ENCODE data around the gene ERLIN1.

The ERLIN1 gene

DNA sequence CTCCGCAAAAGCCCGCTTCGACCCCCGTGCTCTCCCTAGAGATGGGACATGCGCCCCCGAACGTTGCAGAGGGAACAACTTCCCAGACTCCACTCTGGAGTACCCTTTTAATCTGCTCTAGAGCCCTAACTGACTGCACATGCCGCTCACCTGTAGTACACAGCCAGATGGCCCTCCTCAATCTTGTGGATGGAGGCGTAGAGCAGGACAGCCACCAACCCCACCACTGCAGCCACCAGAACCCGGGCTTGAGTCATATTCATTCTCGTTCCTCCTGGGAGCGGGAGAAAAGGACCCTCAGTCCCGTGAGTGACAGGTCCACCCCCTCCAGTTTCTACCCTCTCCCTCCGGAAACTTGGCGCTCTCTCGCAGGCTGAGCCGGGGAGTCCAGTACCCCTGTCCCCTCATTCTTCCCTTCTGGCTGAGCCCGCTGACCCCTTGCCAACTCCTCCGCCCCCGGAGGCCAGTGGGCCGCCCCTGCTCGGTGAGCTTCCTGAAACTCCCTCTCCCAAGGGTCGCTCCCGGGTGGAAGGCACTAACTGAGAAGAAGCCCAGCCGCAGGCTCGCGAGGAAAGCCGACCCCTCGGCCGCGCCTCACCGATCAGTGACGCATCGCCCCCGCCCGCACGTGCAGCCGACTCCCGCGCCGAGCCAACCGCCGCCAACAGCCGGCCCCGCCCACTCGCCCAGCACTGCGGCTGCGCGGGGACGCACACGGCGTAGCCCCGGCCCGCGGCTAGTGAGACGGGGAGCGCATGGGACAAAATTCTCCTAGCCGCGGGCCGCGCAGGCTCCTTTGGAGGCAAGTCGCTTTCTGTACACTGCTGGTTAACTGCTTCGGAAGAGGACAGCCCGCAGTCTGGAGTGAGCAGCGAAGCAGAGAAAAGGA, at the start of gene ERLIN1:
ERLIN1 (minus strand) TSS at position 666 of the 889 bp plus-strand sequence; CDS start at position 263, 403 bp downstream.
- peak; percentile 82 to 83 for DNase-seq (ENCODE audit: low read depth in 2 of 2)

DNA sequence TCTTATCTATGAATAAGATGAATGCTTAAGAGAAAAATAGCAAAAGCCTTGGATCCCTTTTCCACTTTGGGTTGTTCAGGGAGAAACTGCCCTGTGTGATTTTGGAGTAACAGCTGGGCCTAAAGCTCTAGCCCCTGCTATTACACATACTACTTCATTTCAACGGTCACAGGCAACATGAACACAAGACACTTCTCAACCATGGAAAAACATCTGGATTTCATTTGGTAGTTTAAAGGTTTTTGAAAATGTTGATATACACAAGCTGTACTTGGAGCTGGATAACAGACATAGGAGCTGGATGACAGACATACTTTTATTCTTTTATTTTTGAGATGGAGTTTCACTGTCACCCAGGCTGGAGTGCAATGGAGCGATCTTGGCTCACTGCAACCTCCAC, 46.3 kb upstream of the ERLIN1 start:
- DNase-seq (ENCODE audit: low read depth in 2 of 2), result peak in 1 of 2 experiments; percentile 7

DNA sequence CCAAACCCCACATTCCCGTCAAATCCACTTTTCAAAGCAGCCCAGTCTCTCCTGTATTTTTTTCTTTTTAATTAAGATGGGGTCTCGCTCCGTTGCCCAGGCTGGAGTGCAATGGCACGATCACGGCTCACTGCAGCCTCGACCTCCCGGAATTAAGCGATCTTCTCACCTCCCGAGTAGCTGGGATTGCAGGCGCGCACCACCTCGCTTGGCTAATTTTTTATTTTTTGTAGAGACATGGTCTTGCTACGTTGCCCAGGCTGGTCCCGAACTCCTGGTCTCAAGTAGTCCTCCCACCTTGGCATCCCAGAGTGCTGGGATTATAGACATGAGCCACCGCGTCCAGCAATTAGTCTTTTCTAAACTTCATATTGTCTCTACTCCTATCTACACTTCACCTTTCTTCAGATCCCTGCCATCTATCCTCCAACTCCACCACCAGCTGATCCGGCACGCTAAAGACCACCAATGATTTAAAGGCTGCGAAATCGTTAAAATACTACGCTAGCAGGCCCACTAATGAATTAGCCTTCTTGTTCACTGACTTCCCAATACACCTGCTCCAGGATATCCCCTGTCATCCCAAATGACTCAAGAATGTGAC, 44.1 kb upstream of the ERLIN1 start:
- DNase-seq (ENCODE audit: low read depth in 2 of 2), result no peak

DNA sequence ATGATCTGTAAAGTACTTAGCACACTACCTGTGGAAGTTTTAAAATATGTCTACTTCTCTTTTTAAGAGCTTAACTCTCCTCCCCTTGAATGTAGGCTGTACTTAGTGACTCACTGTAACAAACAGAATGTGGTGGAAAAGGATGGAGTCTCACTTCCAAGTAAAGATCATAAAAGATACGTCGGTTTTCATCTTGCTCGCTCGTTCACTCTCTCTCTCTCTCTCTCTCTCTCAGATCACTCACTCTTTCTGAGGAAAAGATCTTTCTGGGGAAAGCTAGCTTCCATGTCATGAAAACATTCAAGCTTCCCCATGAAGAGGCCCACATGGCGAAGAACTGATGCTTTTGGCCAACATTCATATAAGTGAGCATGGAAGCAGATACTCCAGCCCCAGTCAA, 38.0 kb upstream of the ERLIN1 start:
- DNase-seq (ENCODE audit: low read depth in 2 of 2), result no peak

DNA sequence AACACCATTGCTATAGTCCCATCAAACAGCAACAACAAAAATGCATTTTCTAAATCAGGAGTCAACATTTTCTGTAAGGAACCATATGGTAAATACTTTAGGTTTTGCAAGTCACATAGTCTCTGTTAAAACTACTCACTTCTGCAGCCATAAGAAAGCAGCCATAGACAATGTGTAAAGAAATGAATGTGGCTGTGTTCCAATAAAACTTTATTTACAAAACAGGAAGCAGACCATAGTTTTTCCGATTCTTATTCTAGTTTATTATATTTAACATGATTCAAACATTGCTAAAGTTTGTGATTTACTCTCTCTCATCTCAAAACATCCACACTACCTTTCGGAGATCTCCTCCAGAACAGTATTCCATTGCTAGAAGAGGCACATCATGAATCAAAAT, 36.7 kb upstream of the ERLIN1 start:
- DNase-seq (ENCODE audit: low read depth in 2 of 2), result no peak

DNA sequence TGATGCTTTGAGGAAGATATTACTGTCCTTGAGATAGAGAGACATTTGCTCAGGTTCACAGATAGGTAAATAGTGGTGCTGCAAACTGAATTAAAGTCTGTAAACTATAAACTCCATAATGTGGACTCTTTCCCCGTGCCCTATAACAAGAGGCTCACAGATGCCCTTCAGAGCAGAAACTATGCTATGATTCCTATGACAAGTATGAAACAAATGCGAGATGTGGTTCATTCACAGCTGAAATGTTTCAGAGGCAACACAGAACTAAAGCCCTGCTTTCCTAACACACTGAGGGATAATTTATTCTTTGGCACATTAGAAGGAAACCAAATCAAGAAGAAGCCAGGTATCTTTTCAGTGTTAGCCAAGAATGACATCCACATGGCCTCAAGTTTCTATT, 30.2 kb upstream of the ERLIN1 start:
- no peak for DNase-seq (ENCODE audit: low read depth in 2 of 2)

DNA sequence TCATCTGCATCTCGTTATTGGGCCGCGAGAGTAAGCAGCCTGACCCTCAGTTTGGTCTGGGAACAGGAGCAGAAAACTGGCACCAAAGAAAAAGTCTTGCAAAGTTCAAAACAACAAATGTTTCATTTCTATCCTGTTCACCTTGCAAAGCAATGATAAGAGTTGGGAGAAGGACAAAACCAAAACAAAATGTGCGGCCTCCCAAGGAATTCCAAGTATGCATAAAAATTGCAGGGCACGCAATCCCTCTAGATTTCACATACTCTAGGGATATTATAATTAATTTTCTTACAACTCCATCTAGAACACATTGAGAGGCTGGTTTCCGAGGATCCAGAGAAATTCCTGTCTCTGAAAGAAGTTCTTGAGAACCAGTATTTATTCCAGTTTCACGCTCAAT, 23.5 kb upstream of the ERLIN1 start:
- DNase-seq (ENCODE audit: low read depth in 2 of 2), result peak in 1 of 2 experiments; percentile 29

DNA sequence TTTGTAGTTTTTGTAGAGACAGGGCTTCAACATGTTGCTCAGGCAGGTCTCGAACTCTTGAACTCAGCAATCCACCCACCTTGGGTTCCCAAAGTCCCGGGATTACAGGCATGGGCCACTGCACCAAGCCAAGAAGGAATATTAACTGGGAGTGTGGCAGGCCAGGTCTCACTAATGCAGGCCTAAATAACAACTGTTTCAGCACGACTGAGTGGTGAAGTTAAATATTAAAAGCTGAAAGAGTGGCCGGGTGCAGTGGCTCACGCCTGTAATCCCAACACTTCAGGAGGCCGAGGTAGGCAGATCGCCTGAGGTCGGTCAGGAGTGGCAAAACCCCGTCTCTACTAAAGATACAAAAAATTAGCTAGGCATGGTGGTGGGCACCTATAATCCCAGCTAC, 22.4 kb upstream of the ERLIN1 start:
- no peak for DNase-seq (ENCODE audit: low read depth in 2 of 2)

DNA sequence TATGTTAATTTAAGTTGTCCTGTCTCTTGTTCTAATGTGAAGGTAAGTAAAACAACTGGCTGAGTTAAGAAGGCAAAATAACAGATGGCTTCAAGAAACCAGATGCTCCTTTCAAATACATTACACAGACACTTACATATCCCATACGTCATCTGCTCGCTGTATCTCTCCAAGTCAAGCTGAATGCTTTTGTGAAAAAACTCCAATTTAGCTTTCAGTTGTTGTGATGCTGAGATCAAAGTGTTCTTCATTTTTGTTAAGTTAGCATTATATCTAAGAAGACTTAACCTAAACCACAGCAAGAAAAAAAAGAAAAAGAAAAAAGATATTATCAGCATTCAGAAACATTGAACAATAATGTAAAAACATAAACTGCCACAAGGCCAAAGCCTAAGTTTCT, 18.5 kb upstream of the ERLIN1 start:
- DNase-seq (ENCODE audit: low read depth in 2 of 2), result no peak

DNA sequence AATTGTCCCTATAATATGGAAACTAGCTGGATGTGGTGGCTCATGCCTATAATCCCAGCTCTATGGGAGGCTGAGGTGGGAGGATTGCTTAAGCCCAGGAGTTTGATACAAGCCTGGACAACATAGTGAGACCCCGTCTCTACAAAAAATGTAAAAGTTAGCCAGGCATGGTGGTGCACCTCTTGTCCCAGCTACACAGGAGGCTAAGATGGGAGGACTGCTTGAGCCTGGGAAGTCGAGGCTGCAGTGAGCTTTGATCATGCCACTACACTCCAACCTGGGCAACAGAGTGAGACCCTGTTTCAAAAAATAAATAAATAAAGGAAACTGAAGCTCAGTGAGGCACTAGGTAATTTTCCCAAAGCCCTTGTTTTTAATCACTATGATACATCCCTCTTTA, 15.7 kb upstream of the ERLIN1 start:
- no peak for DNase-seq (ENCODE audit: low read depth in 2 of 2)

DNA sequence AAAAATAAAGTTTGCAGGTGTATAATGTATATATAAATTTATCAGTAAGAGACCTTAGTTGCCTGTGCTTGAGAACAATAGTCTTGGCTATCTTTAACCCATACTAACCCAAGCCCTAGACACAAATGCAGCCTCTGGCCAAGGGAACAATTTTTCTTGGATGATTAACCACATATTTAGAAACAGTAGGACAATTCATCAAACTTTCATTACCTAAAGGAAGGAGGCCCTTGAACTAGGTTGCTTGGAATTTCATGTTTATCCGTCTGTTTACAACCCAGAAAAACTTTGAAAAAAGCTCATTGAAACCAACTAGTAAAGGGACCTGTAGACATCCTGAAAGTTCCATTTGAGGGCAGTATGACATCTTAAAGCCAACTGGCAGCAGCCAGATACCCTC, 8.9 kb upstream of the ERLIN1 start:
- DNase-seq (ENCODE audit: low read depth in 2 of 2), result no peak

DNA sequence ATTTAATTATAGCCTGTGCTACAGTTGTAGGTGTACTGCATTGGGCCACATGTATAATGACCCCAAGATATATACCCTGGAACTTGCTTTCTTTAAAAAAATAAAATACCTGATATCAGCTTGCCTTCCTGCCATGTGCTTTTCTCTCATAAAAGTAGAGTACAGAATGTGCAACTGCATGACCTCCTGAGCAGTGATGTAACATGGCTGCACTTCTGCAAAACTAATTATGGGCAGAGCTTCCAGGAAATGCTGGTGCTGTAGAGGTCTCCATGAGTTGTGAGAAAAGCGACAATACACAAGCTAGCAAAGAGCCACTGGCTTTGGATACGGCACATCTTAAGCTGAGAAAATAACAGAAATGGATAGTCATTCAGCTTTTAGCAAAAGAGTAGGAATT, 6.5 kb upstream of the ERLIN1 start:
- no peak for DNase-seq (ENCODE audit: low read depth in 2 of 2)

DNA sequence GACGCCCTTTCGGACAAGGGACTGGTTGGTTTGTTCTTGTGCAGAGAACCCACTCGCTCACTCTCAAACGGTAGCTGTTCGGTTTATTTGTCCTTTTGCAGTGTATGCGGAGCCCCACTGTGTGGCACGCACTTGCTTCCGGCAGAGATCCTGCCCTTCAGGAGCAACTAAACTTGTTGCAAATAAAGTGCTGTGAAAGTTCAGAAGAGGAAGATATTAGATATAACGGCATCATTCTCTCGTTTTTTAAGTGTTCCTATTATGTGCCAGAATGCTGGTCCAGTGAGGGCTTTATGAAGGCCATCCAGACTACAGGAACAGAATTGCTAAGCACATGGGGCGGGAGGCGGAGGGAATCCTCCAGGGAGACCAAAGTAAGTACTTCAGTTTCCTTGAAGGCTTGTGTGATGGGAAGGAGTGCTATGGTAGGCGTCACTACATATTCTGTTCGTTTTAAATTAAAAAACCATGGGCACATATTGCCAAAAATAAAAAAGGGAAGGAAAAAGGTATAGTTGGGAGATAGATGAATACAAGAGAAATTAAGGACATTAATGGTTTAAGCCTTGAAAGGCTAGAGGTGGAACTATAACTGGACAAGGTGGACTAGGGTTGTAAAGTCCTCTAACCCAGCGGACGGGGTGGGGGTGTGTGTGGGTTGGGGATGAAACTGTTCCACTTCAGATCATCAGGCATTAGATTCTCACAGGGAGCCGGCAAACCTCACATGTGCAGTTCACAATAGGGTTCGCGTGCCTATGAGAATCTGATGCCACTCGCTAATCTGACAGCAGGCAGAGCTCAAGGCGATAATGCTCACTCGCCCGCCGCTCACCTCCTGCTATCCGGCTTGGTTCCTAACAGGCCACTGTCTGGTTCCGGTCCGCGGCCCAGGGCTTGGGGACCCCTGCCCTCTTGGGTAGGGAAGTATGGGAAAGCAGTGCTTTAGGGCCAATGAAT, 704 bp upstream of the ERLIN1 start:
- DNase-seq (ENCODE audit: low read depth in 2 of 2), result peak; percentile 9 to 14

DNA sequence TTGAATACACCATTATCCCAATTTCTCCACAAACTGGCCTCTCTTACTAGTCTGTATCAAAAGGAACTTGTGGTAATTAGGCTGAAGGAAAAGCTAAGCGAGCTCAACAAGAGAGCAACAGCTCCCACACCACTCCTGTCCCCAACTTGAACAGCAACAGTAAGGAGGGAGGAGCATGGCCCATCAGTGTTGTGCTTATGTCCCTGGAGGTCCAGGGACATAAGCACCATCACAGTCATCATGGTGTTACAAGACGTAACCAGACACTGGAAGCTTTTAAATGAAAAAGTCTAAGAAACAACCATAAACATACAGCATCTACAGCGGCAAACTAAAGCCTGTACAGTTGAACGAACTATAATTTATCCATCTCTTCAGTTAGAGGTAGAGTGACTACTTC, 989 bp downstream of the ERLIN1 start:
- no peak for DNase-seq (ENCODE audit: low read depth in 2 of 2)

DNA sequence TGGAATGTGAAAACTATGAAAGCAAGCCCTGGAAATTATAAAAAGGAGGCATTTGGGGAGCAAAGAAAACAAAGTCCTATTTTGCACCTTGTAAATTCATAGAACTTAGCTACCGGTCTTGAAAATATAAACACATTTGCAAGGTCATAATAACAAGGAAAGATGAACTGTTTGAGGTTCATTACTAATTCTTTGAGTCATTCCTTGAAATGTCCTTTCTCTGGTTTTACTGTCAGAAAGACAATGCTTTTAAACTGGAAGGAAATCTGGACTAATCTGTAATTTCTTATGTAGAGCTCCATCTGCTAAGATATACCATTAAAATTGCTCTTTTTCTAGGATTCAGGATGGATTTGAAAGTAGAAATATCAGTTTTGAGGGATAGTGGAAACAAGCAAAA, 1.4 kb downstream of the ERLIN1 start:
- DNase-seq (ENCODE audit: low read depth in 2 of 2), result no peak

DNA sequence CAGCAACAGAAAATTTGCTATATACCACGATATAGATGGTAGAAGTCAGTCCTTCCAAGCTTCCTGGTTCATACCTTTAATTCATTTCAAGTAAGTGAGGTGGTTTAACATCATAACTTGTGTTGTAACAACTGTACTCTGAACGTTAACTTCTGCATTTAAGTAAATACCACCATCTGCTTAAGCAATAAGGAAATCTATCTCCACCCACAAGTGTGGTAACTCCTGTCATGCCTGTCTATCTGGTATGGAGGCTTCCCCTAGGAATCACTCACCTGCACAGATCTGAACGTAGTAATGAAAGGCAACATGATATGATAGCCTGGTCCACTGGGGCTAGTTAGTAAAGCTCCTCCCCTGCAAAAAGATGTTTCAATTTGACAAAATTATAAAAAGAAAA, 2.3 kb downstream of the ERLIN1 start:
- DNase-seq (ENCODE audit: low read depth in 2 of 2), result no peak

DNA sequence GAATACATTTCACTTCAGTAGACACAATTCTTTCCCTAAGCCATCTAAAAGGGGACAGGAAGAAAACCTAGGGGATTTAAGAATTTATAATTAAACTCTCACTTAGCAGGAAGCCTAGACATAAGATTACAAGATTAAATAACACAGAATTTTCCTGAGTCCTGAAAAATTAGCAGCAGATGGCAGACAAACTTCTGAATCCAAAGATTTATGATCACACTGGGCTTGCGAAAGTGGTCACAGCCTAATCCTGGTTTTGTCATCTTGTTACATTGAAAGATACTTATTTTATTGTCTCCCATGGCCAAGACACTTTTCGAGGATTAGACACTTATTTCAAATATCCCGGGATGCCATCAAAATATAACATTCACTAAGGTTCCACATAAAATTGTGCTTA, 2.9 kb downstream of the ERLIN1 start:
- no peak for DNase-seq (ENCODE audit: low read depth in 2 of 2)

DNA sequence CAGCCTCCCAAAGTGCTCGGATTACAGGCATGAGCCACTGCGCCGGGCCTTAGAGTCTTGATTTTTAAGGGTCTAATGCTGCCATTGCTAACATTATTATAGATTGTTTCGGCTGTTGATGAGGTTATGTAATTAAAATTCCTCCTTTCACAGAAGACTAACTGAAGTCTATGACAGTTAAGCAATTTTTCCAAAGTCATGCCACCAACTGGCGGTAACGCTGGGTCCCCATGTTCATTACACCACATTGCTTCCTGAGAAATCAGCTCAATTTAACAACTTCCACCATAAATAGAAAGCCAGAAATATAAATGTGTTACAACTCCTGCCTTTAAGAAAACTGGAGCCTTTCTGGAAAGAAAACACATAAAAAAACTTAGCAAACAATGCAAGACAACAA, 3.5 kb downstream of the ERLIN1 start:
- DNase-seq (ENCODE audit: low read depth in 2 of 2), result no peak

DNA sequence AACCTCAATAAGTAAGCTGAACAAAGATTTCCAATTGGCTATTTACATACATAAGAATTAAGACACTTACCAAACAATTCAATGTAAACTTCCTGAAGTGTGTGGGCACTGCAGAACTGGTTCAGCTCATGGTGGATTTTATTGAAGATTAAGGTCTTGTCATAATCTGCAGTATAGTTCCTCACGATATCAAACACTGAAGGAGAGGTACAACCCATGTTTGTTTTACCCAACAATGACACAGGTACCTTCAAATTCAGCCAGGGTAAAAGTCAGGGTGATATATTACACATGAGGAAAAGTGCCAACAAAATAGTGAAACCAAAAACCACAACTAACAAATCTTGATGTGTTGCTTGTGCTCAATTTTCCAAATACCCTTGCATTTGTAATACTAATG, 10.0 kb downstream of the ERLIN1 start:
- no peak for DNase-seq (ENCODE audit: low read depth in 2 of 2)

DNA sequence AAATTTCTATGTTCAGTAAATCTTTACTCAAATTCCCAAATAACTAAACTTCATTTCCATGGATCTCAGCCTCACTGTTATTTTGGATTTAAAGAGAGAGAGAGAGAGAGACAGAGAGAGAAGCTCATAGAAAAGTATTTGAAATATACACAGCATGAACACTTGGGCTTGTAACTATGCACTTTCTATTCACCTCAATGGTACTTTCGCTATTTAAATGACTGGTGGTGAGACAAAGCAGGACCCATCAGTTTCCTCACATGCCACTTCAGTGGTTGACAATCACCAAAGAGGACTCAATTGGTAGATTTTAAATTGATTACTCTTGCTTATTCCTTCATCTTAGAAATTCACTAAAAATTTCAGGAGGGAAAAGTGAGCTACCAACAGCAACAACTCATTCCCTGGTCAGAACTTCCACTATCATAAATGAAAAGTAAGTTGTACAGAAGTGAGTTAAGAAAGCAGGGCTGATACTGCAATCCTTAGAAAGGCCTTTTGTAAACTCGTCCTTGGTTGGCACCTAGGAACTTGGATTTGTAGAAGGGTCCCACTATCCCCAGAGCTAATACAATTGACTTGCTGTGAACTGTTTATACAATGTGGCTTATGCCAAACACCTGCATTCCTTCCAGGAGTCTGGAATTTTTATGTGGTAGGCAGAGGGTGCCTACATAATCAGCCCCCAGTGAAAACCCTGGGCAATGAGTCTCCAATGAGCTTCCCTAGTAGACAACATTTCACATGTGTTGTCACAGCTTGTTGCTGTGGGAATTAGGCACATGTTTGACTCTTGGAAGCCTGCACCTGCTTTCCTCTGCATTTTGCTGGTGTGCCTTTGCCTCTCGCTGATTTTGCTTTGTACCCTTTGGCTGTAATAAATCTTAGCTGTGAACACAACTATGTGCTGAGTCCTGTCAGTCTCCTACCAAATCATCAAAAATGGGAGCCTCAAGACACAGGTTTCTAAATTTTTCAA, 10.8 kb downstream of the ERLIN1 start:
- DNase-seq (ENCODE audit: low read depth in 2 of 2), result no peak

DNA sequence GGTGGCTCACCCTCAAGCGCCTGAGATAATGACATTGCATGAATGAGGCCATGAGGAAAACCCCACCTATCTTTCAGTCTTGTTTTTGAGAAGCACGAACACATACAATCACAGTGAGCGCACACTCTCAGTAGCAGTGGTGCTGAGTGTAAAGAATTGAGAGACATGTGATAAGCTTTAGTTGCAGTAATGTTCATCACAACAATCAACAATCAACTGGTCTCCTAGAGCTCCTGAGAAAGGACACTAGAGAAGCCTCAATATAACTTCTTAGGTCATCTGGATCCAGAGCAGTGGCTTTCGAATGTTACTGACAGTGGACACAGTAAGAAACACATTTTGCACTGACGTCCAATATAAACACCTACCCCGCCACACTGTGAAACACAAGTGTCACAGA, 12.8 kb downstream of the ERLIN1 start:
- DNase-seq (ENCODE audit: low read depth in 2 of 2), result no peak
